Naive thymus-derived CD4-positive, alpha-beta T cell (primary cell): ENCODE data around the gene MVD. TPM values are rescaled to one million over a fixed set of nuclear protein-coding genes. Genes with fewer than 3 reads are reported as not detected.
A peak's percentile ranks its signal among the peaks of the same experiment; 100 is the strongest.

Experiments used
- ATAC-seq: fragments of 150-1000 bp; cut with Tn5 transposase; 2 replicates; pipeline ENCODE4 v1.10.0; 2021; ENCODE audit warnings: mild to moderate bottlenecking, moderate library complexity
- CTCF ChIA-PET: fragments of 350-600 bp; sonication (Branson Sonifier 250); formaldehyde crosslinking; loops from one replicate; lab custom pipeline; 2021; ENCODE audit warnings: antibody characterized with exemption; lab: Charles Lee
- POLR2A ChIA-PET: fragments of 350-600 bp; sonication (Branson Sonifier 250); formaldehyde crosslinking; loops from one replicate; lab custom pipeline; 2021; ENCODE audit warnings: antibody characterized with exemption, inconsistent platforms; lab: Charles Lee
- DNase-seq, 9 donors: peaks; one replicate each; pipeline versions ENCODE4 v3.0.0 to v3.0.0-alpha.2; 2020 to 2022; ENCODE audit warnings: mixed read lengths in 1 of 9
- H3K27ac ChIP-seq: one replicate; pipeline ENCODE4 v1.7.0; 2013; ENCODE audit warnings: mild to moderate bottlenecking, low read depth, low read length, moderate library complexity
- H3K27me3 ChIP-seq, 2 donors: one replicate each; pipeline ENCODE4 v1.7.0; 2013; ENCODE audit warnings: low read length in 2 of 2, mild to moderate bottlenecking in 2 of 2, moderate library complexity in 2 of 2; ENCODE audit not compliant: control insufficient read depth in 2 of 2, insufficient read depth in 2 of 2
- H3K36me3 ChIP-seq, 3 experiments: 1 replicate in 2 of 3; 2 replicates in 1 of 3; pipeline ENCODE4 v1.7.0; 2013; ENCODE audit warnings: low read length in 3 of 3, mild to moderate bottlenecking in 3 of 3, moderate library complexity in 1 of 3; ENCODE audit not compliant: insufficient read depth in 3 of 3, control insufficient read depth in 2 of 3
- H3K4me1 ChIP-seq, 2 donors: one replicate each; pipeline ENCODE4 v1.7.0; 2013; ENCODE audit warnings: low read length in 2 of 2, mild to moderate bottlenecking in 2 of 2, moderate library complexity in 1 of 2; ENCODE audit not compliant: control insufficient read depth in 2 of 2, insufficient read depth in 2 of 2
- H3K4me3 ChIP-seq: 2 replicates; pipeline ENCODE4 v1.7.0; 2013; ENCODE audit warnings: mild to moderate bottlenecking, low read length
- H3K9me3 ChIP-seq, 3 experiments: 1 replicate in 2 of 3; 2 replicates in 1 of 3; pipeline ENCODE4 v1.7.0; 2013; ENCODE audit warnings: low read length in 3 of 3; ENCODE audit not compliant: control insufficient read depth in 2 of 3
- H3K27ac Mint-ChIP-seq, 9 donors: one replicate each; pipeline ENCODE4 v1.8.0; 2020 to 2022; ENCODE audit warnings: mixed read lengths in 9 of 9, mild to moderate bottlenecking in 8 of 9, moderate library complexity in 5 of 9, inconsistent platforms in 2 of 9
- H3K27me3 Mint-ChIP-seq, 5 donors: one replicate each; pipeline ENCODE4 v1.8.0; 2021 to 2022; ENCODE audit warnings: mixed read lengths in 5 of 5, mild to moderate bottlenecking in 1 of 5
- H3K36me3 Mint-ChIP-seq, 5 donors: one replicate each; pipeline ENCODE4 v1.8.0; 2020 to 2022; ENCODE audit warnings: mixed read lengths in 5 of 5, mild to moderate bottlenecking in 3 of 5, inconsistent platforms in 1 of 5
- H3K4me1 Mint-ChIP-seq, 7 donors: one replicate each; pipeline ENCODE4 v1.8.0; 2020 to 2022; ENCODE audit warnings: mixed read lengths in 7 of 7, mild to moderate bottlenecking in 3 of 7, inconsistent platforms in 1 of 7
- H3K4me3 Mint-ChIP-seq, 10 donors: one replicate each; pipeline ENCODE4 v1.8.0; 2020 to 2022; ENCODE audit warnings: mild to moderate bottlenecking in 10 of 10, mixed read lengths in 10 of 10, moderate library complexity in 6 of 10, inconsistent platforms in 2 of 10
- H3K9me3 Mint-ChIP-seq, 11 donors: one replicate each; pipeline ENCODE4 v1.8.0; 2020 to 2022; ENCODE audit warnings: mixed read lengths in 11 of 11, mild to moderate bottlenecking in 4 of 11, inconsistent platforms in 1 of 11, moderate library complexity in 1 of 11
- intact Hi-C, 2 donors: fragments of 100-400 bp; cut with micrococcal nuclease; formaldehyde crosslinking; loops; one replicate each; pipeline ENCODE4 v1.15.1; 2023
- polyA plus RNA-seq, 2 donors: library from polyadenylated mRNA; unstranded; fragments of 300-500 nt; fragmentation: Illumina TruSeq; gene quantifications; one replicate each; pipeline ENCODE4 v1.2.3, GENCODE V29; 2021
- total RNA-seq, 6 experiments: library from RNA in 5 of 6; stranded (reverse) in 5 of 6; gene quantifications; 1 replicate in 5 of 6; 2 replicates in 1 of 6; pipeline ENCODE4 v1.2.3 and lab custom pipeline; 2021 to 2026

MVD gene
- total and polyA plus RNA-seq, 7 experiments from 2014 or later: 12.9 to 66.9 (median 41.1) TPM

DNA sequence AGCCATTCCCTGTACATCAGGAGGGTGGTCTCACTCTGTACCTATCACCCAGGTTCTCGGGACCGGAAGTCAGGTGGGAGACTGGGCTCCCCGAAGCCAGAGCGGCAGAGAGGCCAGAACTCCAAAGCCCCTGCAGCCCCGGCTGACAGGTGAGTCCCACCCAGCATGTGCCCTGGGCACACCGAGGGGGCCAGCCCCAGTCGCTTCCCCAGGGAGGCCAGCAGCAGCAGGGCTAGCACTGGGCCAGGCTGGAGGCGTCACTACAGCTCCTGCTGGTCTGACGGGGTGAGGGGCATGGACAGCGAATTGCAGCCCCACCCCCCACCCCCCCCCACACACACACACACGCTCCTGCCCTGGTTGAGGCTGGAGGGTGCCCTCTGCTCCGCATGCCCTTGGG lies 32.5 kb downstream of the MVD start:
- ChIA-PET CTCF (no interaction called here), POLR2A (no interaction called here)

GRCh38 chr16:88629835-88630234 lies 33.1 kb downstream of the MVD start:
- POLR2A ChIA-PET: no interaction called here
- CTCF ChIA-PET: no interaction called here
- H3K27ac Mint-ChIP-seq: peak overlapping the region in 2 of 9 donors; percentile 31 to 52
- no peaks in the 10 kb centered on the region for H3K27me3 ChIP-seq
- H3K9me3 ChIP-seq: no peaks in the 10 kb centered on the region
- H3K4me3 Mint-ChIP-seq: no peak overlapping the region
- intact Hi-C loops: no loop called here
- H3K4me1 ChIP-seq: peaks cover 0 to 12% of the 10 kb centered on the region in 2 donors
- peaks cover 0 to 16% (median 0%) of the 10 kb centered on the region in 5 donors for H3K36me3 Mint-ChIP-seq
- no peak overlapping the region for H3K27ac ChIP-seq
- no peaks in the 10 kb centered on the region for H3K27me3 Mint-ChIP-seq
- H3K9me3 Mint-ChIP-seq: no peaks in the 10 kb centered on the region
- DNase-seq (no peak), ATAC-seq (no peak)
- H3K4me3 ChIP-seq: no peak overlapping the region
- peaks cover 0 to 9% (median 0%) of the 10 kb centered on the region in 7 donors for H3K4me1 Mint-ChIP-seq
- peaks cover 0 to 64% (median 8%) of the 10 kb centered on the region in 3 experiments for H3K36me3 ChIP-seq

More for the DNA sequence above, 32.5 kb downstream of the MVD start:
- Mint-ChIP-seq H3K9me3 (no peaks in the 10 kb centered on the region), H3K27ac (no peak overlapping the region), H3K27me3 (no peaks in the 10 kb centered on the region), H3K4me3 (no peak overlapping the region), H3K36me3 (peaks cover 0 to 16% (median 0%) of the 10 kb centered on the region in 5 donors), H3K4me1 (peaks cover 0 to 14% (median 6%) of the 10 kb centered on the region in 7 donors)
- intact Hi-C loops: no loop called here
- H3K27me3 ChIP-seq: no peaks in the 10 kb centered on the region
- no peak for DNase-seq
- ATAC-seq: no peak
- no peak overlapping the region for H3K4me3 ChIP-seq
- H3K36me3 ChIP-seq: peaks cover 0 to 58% (median 6%) of the 10 kb centered on the region in 3 experiments
- peaks cover 0 to 16% of the 10 kb centered on the region in 2 donors for H3K4me1 ChIP-seq
- no peak overlapping the region for H3K27ac ChIP-seq
- no peaks in the 10 kb centered on the region for H3K9me3 ChIP-seq

GRCh38 chr16:88628512-88628974 lies 34.3 kb downstream of the MVD start:
- Histone ChIP-seq H3K9me3 (no peaks in the 10 kb centered on the region), H3K27ac (no peak overlapping the region), H3K4me1 (peaks cover 0 to 4% of the 10 kb centered on the region in 2 donors), H3K36me3 (peaks cover 0 to 77% (median 8%) of the 10 kb centered on the region in 3 experiments), H3K27me3 (no peaks in the 10 kb centered on the region), H3K4me3 (no peak overlapping the region)
- DNase-seq (no peak), ATAC-seq (peak; percentile 28)
- Mint-ChIP-seq H3K4me3 (no peak overlapping the region), H3K27ac (peak overlapping the region in 1 of 9 donors; percentile 22), H3K4me1 (peaks cover 0 to 5% (median 0%) of the 10 kb centered on the region in 7 donors), H3K9me3 (no peaks in the 10 kb centered on the region), H3K27me3 (no peaks in the 10 kb centered on the region), H3K36me3 (peaks cover 0 to 18% (median 0%) of the 10 kb centered on the region in 5 donors)
- intact Hi-C loops: no loop called here
- POLR2A ChIA-PET: no interaction called here
- CTCF ChIA-PET: no interaction called here

- Mint-ChIP-seq H3K27me3 (no peaks in the 10 kb centered on the region), H3K27ac (no peak overlapping the region), H3K4me1 (no peaks in the 10 kb centered on the region), H3K9me3 (no peaks in the 10 kb centered on the region), H3K36me3 (peaks cover 0 to 25% (median 5%) of the 10 kb centered on the region in 5 donors), H3K4me3 (no peak overlapping the region)
- no peaks in the 10 kb centered on the region for H3K27me3 ChIP-seq
- H3K4me1 ChIP-seq: no peaks in the 10 kb centered on the region
- no peak for ATAC-seq
- no peak for DNase-seq
- intact Hi-C loops: no loop called here
- ChIA-PET CTCF (no interaction called here), POLR2A (no interaction called here)
- peaks cover 0 to 85% (median 9%) of the 10 kb centered on the region in 3 experiments for H3K36me3 ChIP-seq
- H3K4me3 ChIP-seq: no peak overlapping the region
- no peak overlapping the region for H3K27ac ChIP-seq
- no peaks in the 10 kb centered on the region for H3K9me3 ChIP-seq
Measured at GRCh38 chr16:88627531-88628411, 35.1 kb downstream of the MVD start.

DNA sequence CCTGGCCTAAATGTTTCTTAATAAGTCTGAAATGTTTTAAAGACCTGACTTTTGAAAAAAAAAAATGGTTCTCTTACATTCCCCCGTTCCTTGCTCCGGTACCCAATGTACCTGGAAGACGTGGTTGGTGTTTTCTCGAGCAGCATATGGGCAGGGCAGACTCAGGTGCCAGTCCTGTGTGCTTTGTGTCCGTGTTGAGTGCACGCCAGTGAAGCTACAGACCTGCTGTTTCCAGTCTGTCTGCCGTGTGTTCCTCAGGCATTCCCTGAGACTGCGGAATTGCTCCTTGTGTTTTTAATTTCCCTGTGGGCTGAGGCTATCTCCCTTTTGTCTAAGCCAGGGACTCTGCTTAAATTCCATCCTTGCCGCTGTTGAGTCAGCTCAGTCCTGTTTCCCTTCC lies 36.2 kb downstream of the MVD start:
- Histone ChIP-seq H3K4me3 (no peak overlapping the region), H3K27me3 (no peaks in the 10 kb centered on the region), H3K36me3 (peaks cover 0 to 88% (median 11%) of the 10 kb centered on the region in 3 experiments), H3K4me1 (peaks cover 0 to 7% of the 10 kb centered on the region in 2 donors), H3K27ac (no peak overlapping the region), H3K9me3 (no peaks in the 10 kb centered on the region)
- ATAC-seq (no peak), DNase-seq (no peak)
- ChIA-PET CTCF (no interaction called here), POLR2A (interaction anchor here (0.6 to 1.5 kb wide), 2 partner anchors 74 to 78 kb away, joined by 4 to 5 read pairs; no protein-coding TSS in a partner anchor)
- H3K27me3 Mint-ChIP-seq: no peaks in the 10 kb centered on the region
- H3K27ac Mint-ChIP-seq: peak overlapping the region in 1 of 9 donors; percentile 38
- intact Hi-C loops: no loop called here
- no peaks in the 10 kb centered on the region for H3K4me1 Mint-ChIP-seq
- no peaks in the 10 kb centered on the region for H3K9me3 Mint-ChIP-seq
- no peak overlapping the region for H3K4me3 Mint-ChIP-seq
- H3K36me3 Mint-ChIP-seq: peaks cover 0 to 28% (median 5%) of the 10 kb centered on the region in 5 donors

DNA sequence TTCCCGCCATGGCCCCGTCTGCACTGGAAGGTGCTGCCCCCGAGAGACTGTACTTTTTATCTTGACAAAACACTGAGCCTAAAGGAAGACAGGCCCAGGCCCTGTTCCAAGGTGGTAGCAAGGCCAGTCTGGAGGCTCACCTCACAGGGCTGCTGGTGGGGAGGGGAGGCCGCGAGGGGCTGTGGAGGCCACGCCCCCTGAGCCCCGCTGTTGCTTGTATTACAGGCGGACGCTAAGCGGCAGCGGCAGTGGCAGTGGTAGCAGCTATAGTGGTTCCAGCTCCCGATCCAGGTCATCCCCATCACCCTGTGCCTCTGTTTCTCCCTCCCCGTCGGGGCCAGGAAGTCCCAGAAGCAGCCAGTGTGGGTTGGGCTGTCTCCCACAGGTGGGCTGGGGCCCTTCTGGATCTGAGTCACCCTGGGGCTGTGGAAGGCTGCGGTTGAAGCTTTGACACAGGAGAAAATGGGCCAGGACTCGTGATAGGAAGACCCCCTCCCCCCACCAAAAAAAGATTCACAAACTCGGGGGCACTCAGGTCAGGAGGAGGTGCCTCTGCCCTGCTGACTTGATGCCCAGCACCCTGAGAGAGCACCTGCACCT lies 37.8 kb downstream of the MVD start:
- Mint-ChIP-seq H3K4me3 (no peak overlapping the region), H3K9me3 (no peaks in the 10 kb centered on the region), H3K4me1 (peaks cover 0 to 8% (median under 1%) of the 10 kb centered on the region in 7 donors), H3K27me3 (no peaks in the 10 kb centered on the region), H3K36me3 (peaks cover 0 to 23% (median 5%) of the 10 kb centered on the region in 5 donors), H3K27ac (peak overlapping the region in 1 of 9 donors; percentile 38)
- H3K4me3 ChIP-seq: no peak overlapping the region
- intact Hi-C loops: no loop called here
- POLR2A ChIA-PET: interaction anchor here (1.5 kb wide), 1 partner anchor 75 kb away, joined by 4 read pairs; no protein-coding TSS in a partner anchor
- H3K27ac ChIP-seq: no peak overlapping the region
- no peak for DNase-seq
- peaks cover 0 to 23% of the 10 kb centered on the region in 2 donors for H3K4me1 ChIP-seq
- no peak for ATAC-seq
- no peaks in the 10 kb centered on the region for H3K9me3 ChIP-seq
- peaks cover 0 to 76% (median 11%) of the 10 kb centered on the region in 3 experiments for H3K36me3 ChIP-seq
- no peaks in the 10 kb centered on the region for H3K27me3 ChIP-seq
- CTCF ChIA-PET: no interaction called here
